Erythroblast (primary cell): ENCODE data around the gene NPPB.

ENCODE experiments used
- GATA1 ChIP-seq: IDR thresholded peaks from 2 replicates; pipeline ENCODE4 v1.6.1; 2011; ENCODE audit warnings: low read depth, mild to moderate bottlenecking, control low read depth, low read length, moderate library complexity
- POLR2A ChIP-seq: IDR thresholded peaks from 2 replicates; pipeline ENCODE4 v1.6.1; 2011; ENCODE audit warnings: mild to moderate bottlenecking, low read length

DNA sequence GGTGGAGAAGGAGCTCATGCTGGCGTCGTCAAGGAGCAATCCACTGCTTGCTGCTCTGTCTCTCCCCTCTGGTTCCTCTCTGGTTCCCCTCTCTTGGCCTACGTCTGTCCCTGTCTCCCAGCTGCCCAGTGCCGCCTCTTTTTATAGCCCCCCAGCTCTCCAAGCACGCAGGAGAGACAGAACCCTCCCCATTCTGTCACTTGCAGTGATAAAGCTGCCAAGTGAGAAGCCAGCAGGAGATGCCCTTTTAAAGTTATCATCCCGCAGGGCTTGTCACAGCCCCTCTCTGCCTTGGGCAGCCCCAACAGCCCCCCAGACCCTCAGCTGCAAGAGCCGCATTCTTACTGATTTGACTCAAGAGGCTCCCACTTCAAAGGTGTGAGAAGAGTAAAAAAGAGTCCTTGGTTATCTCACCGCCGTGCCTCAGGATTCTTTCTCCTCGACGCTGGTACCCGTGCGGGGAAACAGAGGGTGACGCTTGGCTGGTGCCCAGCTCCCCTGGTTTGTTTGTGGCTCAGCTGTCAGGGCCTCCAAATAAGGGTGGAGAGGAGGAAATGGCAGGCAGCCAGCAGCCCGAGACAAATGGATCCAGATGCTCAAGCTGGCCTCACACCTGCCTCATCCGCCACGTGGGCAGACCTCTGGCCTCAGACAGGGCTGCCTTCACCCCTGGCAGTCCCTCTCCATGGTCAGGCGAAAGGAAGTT, 10.9 kb downstream of the NPPB start, which contains the start of gene NPPA:
- TF ChIP-seq GATA1 = no peak
- no peak for TF ChIP-seq POLR2A
